ENCODE data around the gene HSD17B8.
"Not testable (repeated sequence)": the region's sequence is repeated elsewhere in the genome, so short reads cannot be mapped to it uniquely, and the experiment has no call there.

HSD17B8 gene

GRCh38 chr6:33211136-33211535, 6.7 kb downstream of the HSD17B8 start:
- Histone ChIP-seq H3K9me3 (ENCODE audit: control insufficient read depth, insufficient read depth, low read depth, low read length) (no peaks in the 10 kb centered on the region), H3K27ac (ENCODE audit: low read depth, low read length) (no peak overlapping the region), H3K9ac (ENCODE audit: low read length) (no peak overlapping the region), H3K27me3 (ENCODE audit: control insufficient read depth, insufficient read depth, low read length) (peaks cover 72% of the 10 kb centered on the region), H3K4me1 (ENCODE audit: control insufficient read depth, insufficient read depth, low read length) (peaks cover 52% of the 10 kb centered on the region), H3K4me3 (ENCODE audit: low read depth, low read length) (no peak overlapping the region), H3K36me3 (ENCODE audit: control insufficient read depth, insufficient read depth, low read length) (peaks cover 15% of the 10 kb centered on the region)

- peaks cover 15% of the 10 kb centered on the region for H3K36me3 ChIP-seq (ENCODE audit: control insufficient read depth, insufficient read depth, low read length)
- H3K4me3 ChIP-seq (ENCODE audit: low read depth, low read length) = peak overlapping the region; percentile 38
- no peaks in the 10 kb centered on the region for H3K9me3 ChIP-seq (ENCODE audit: control insufficient read depth, insufficient read depth, low read depth, low read length)
- H3K27ac ChIP-seq (ENCODE audit: low read depth, low read length) = no peak overlapping the region
- H3K4me1 ChIP-seq (ENCODE audit: control insufficient read depth, insufficient read depth, low read length) = peaks cover 45% of the 10 kb centered on the region
- no peak overlapping the region for H3K9ac ChIP-seq (ENCODE audit: low read length)
- H3K27me3 ChIP-seq (ENCODE audit: control insufficient read depth, insufficient read depth, low read length) = peaks cover 72% of the 10 kb centered on the region
Observed at GRCh38 chr6:33211666-33212422, 7.4 kb downstream of the HSD17B8 start.

GRCh38 chr6:33212857-33213165, 8.4 kb downstream of the HSD17B8 start:
- H3K36me3 ChIP-seq (ENCODE audit: control insufficient read depth, insufficient read depth, low read length) = peaks cover 15% of the 10 kb centered on the region
- peaks cover 72% of the 10 kb centered on the region for H3K27me3 ChIP-seq (ENCODE audit: control insufficient read depth, insufficient read depth, low read length)
- H3K4me3 ChIP-seq (ENCODE audit: low read depth, low read length) = peak overlapping the region; percentile 89
- H3K9ac ChIP-seq (ENCODE audit: low read length) = peak overlapping the region; percentile 36
- H3K27ac ChIP-seq (ENCODE audit: low read depth, low read length) = no peak overlapping the region
- peaks cover 51% of the 10 kb centered on the region for H3K4me1 ChIP-seq (ENCODE audit: control insufficient read depth, insufficient read depth, low read length)
- no peaks in the 10 kb centered on the region for H3K9me3 ChIP-seq (ENCODE audit: control insufficient read depth, insufficient read depth, low read depth, low read length)

GRCh38 chr6:33213166-33213988, 8.9 kb downstream of the HSD17B8 start:
- Histone ChIP-seq H3K27ac (ENCODE audit: low read depth, low read length) (no peak overlapping the region), H3K9me3 (ENCODE audit: control insufficient read depth, insufficient read depth, low read depth, low read length) (no peaks in the 10 kb centered on the region), H3K36me3 (ENCODE audit: control insufficient read depth, insufficient read depth, low read length) (peaks cover 15% of the 10 kb centered on the region), H3K4me1 (ENCODE audit: control insufficient read depth, insufficient read depth, low read length) (peaks cover 54% of the 10 kb centered on the region), H3K27me3 (ENCODE audit: control insufficient read depth, insufficient read depth, low read length) (peaks cover 78% of the 10 kb centered on the region), H3K4me3 (ENCODE audit: low read depth, low read length) (peak overlapping the region; percentile 89), H3K9ac (ENCODE audit: low read length) (peak overlapping the region; percentile 36)

GRCh38 chr6:33213989-33214335, 9.5 kb downstream of the HSD17B8 start:
- Histone ChIP-seq H3K27ac (ENCODE audit: low read depth, low read length) (no peak overlapping the region), H3K4me1 (ENCODE audit: control insufficient read depth, insufficient read depth, low read length) (peaks cover 52% of the 10 kb centered on the region), H3K36me3 (ENCODE audit: control insufficient read depth, insufficient read depth, low read length) (peaks cover 15% of the 10 kb centered on the region), H3K9me3 (ENCODE audit: control insufficient read depth, insufficient read depth, low read depth, low read length) (no peaks in the 10 kb centered on the region), H3K4me3 (ENCODE audit: low read depth, low read length) (peak overlapping the region; percentile 89), H3K27me3 (ENCODE audit: control insufficient read depth, insufficient read depth, low read length) (peaks cover 83% of the 10 kb centered on the region), H3K9ac (ENCODE audit: low read length) (peak overlapping the region; percentile 36)

- Histone ChIP-seq H3K4me3 (ENCODE audit: low read depth, low read length) (no peak overlapping the region), H3K4me1 (ENCODE audit: control insufficient read depth, insufficient read depth, low read length) (peaks cover 51% of the 10 kb centered on the region), H3K9me3 (ENCODE audit: control insufficient read depth, insufficient read depth, low read depth, low read length) (no peaks in the 10 kb centered on the region), H3K27me3 (ENCODE audit: control insufficient read depth, insufficient read depth, low read length) (peaks cover 96% of the 10 kb centered on the region), H3K27ac (ENCODE audit: low read depth, low read length) (no peak overlapping the region), H3K9ac (ENCODE audit: low read length) (no peak overlapping the region), H3K36me3 (ENCODE audit: control insufficient read depth, insufficient read depth, low read length) (peaks cover 4% of the 10 kb centered on the region; the same call in 1 of the 2 replicates)
Observed at GRCh38 chr6:33215271-33216116, 11.0 kb downstream of the HSD17B8 start.

GRCh38 chr6:33216117-33216649, 11.7 kb downstream of the HSD17B8 start:
- H3K9me3 ChIP-seq (ENCODE audit: control insufficient read depth, insufficient read depth, low read depth, low read length) = no peaks in the 10 kb centered on the region
- no peak overlapping the region for H3K4me3 ChIP-seq (ENCODE audit: low read depth, low read length)
- no peak overlapping the region for H3K9ac ChIP-seq (ENCODE audit: low read length)
- H3K27ac ChIP-seq (ENCODE audit: low read depth, low read length) = no peak overlapping the region
- peaks cover 51% of the 10 kb centered on the region for H3K4me1 ChIP-seq (ENCODE audit: control insufficient read depth, insufficient read depth, low read length)
- H3K27me3 ChIP-seq (ENCODE audit: control insufficient read depth, insufficient read depth, low read length) = peaks cover 94% of the 10 kb centered on the region
- no peaks in the 10 kb centered on the region for H3K36me3 ChIP-seq (ENCODE audit: control insufficient read depth, insufficient read depth, low read length)

GRCh38 chr6:33217246-33217645, 12.8 kb downstream of the HSD17B8 start:
- H3K9me3 ChIP-seq (ENCODE audit: control insufficient read depth, insufficient read depth, low read depth, low read length) = no peaks in the 10 kb centered on the region
- no peak overlapping the region for H3K9ac ChIP-seq (ENCODE audit: low read length)
- H3K4me3 ChIP-seq (ENCODE audit: low read depth, low read length) = no peak overlapping the region
- no peaks in the 10 kb centered on the region for H3K36me3 ChIP-seq (ENCODE audit: control insufficient read depth, insufficient read depth, low read length)
- H3K27me3 ChIP-seq (ENCODE audit: control insufficient read depth, insufficient read depth, low read length) = peaks cover 91% of the 10 kb centered on the region
- H3K4me1 ChIP-seq (ENCODE audit: control insufficient read depth, insufficient read depth, low read length) = peaks cover 42% of the 10 kb centered on the region
- no peak overlapping the region for H3K27ac ChIP-seq (ENCODE audit: low read depth, low read length)

GRCh38 chr6:33217681-33218080, 13.2 kb downstream of the HSD17B8 start:
- no peaks in the 10 kb centered on the region for H3K36me3 ChIP-seq (ENCODE audit: control insufficient read depth, insufficient read depth, low read length)
- H3K27me3 ChIP-seq (ENCODE audit: control insufficient read depth, insufficient read depth, low read length) = peaks cover 91% of the 10 kb centered on the region
- H3K9me3 ChIP-seq (ENCODE audit: control insufficient read depth, insufficient read depth, low read depth, low read length) = no peaks in the 10 kb centered on the region
- no peak overlapping the region for H3K27ac ChIP-seq (ENCODE audit: low read depth, low read length)
- peaks cover 37% of the 10 kb centered on the region for H3K4me1 ChIP-seq (ENCODE audit: control insufficient read depth, insufficient read depth, low read length)
- no peak overlapping the region for H3K4me3 ChIP-seq (ENCODE audit: low read depth, low read length)
- no peak overlapping the region for H3K9ac ChIP-seq (ENCODE audit: low read length)

- Histone ChIP-seq H3K4me1 (ENCODE audit: control insufficient read depth, insufficient read depth, low read length) (peaks cover 16% of the 10 kb centered on the region), H3K4me3 (ENCODE audit: low read depth, low read length) (peak overlapping the region; percentile 48), H3K27ac (ENCODE audit: low read depth, low read length) (peak overlapping the region; percentile 74)
- not testable (repeated sequence) for H3K27me3 ChIP-seq (ENCODE audit: control insufficient read depth, insufficient read depth, low read length); H3K9ac ChIP-seq (ENCODE audit: low read length); H3K36me3 ChIP-seq (ENCODE audit: control insufficient read depth, insufficient read depth, low read length); H3K9me3 ChIP-seq (ENCODE audit: control insufficient read depth, insufficient read depth, low read depth, low read length)
Observed at GRCh38 chr6:33226503-33227120, 22.2 kb downstream of the HSD17B8 start.

Measured in HUES6 (cell line).